ENCODE data around the gene GID8. TPM values are rescaled to one million over a fixed set of nuclear protein-coding genes. Genes with fewer than 3 reads are reported as not detected.

The GID8 gene
- total and polyA plus RNA-seq, 2 of the 13 experiments (the other 11 are each of a cell fraction or from before 2014, with no cell fraction given), result 39.6 to 59.8 TPM

DNA sequence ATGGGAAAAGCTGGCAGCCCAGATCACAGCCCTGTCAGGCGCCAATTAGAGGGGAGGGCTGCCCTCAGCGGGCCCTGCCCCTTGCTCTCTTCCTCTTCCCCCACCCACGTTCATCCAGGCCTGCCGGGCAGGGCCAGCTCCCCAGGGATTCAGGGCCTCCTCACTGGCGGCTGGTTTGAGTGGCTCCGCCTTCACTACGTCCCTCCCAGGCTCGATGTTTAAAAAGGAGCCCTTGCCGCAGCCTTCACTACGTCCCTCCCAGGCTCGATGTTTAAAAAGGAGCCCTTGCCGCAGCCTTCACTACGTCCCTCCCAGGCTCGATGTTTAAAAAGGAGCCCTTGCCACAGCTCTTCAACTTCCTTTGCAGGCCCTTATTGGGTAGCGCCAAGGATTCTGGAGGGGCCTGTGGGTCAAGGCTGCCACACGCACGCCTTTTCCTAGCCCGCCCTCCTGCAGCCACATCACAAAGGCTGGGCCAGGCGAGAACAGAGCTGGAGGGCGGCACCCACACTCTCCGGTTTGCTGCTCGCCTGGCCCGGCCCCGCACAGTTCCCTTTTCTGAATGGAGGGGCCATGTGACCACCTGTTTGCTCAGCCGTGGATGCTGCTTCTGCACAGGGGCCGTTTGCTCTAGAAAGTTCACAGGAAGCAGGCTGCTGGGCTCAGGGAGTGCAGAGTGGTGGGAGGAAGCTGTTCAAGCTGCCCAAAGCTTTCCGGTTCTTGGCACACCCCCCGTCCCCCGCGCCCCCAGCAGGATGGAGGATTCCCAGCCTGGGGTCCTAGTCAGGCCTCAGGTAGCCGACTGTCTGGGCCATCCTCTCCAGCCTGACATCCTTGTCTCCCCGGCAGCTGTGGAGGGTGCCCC lies 16.1 kb downstream of the GID8 start (continued):
- TF ChIP-seq, protein P1, sequence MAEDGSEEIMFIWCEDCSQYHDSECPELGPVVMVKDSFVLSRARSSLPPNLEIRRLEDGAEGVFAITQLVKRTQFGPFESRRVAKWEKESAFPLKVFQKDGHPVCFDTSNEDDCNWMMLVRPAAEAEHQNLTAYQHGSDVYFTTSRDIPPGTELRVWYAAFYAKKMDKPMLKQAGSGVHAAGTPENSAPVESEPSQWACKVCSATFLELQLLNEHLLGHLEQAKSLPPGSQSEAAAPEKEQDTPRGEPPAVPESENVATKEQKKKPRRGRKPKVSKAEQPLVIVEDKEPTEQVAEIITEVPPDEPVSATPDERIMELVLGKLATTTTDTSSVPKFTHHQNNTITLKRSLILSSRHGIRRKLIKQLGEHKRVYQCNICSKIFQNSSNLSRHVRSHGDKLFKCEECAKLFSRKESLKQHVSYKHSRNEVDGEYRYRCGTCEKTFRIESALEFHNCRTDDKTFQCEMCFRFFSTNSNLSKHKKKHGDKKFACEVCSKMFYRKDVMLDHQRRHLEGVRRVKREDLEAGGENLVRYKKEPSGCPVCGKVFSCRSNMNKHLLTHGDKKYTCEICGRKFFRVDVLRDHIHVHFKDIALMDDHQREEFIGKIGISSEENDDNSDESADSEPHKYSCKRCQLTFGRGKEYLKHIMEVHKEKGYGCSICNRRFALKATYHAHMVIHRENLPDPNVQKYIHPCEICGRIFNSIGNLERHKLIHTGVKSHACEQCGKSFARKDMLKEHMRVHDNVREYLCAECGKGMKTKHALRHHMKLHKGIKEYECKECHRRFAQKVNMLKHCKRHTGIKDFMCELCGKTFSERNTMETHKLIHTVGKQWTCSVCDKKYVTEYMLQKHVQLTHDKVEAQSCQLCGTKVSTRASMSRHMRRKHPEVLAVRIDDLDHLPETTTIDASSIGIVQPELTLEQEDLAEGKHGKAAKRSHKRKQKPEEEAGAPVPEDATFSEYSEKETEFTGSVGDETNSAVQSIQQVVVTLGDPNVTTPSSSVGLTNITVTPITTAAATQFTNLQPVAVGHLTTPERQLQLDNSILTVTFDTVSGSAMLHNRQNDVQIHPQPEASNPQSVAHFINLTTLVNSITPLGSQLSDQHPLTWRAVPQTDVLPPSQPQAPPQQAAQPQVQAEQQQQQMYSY (CRISPR knock-in tag; IDR thresholded peaks at IDR 0.05), result peak; percentile 22; the same call in 1 of the 2 replicates
- TF ChIP-seq, protein P2, sequence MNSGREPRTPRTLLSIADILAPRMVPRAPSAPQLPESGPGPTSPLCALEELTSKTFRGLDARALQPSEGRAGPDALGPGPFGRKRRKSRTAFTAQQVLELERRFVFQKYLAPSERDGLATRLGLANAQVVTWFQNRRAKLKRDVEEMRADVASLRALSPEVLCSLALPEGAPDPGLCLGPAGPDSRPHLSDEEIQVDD (CRISPR knock-in tag; IDR thresholded peaks at IDR 0.05; ENCODE audit: borderline replicate concordance), result peak; percentile 81; the same call in 1 of the 2 replicates
- TF ChIP-seq TCF7L2 (IDR thresholded peaks at IDR 0.05; ENCODE audit: low read depth, low read length) (no peak), BRCA1 (CRISPR knock-in tag; IDR thresholded peaks at IDR 0.05) (peak; percentile 96), ZNF547 (CRISPR knock-in tag; IDR thresholded peaks at IDR 0.05) (peak; percentile 92), NBN (conservative IDR thresholded peaks at IDR 0.05) (no peak), ZFP36L1 (CRISPR knock-in tag; IDR thresholded peaks at IDR 0.05) (0 out of 2 replicates have a peak, but pooled peaks have one; percentile 75), HOXD1 (CRISPR knock-in tag; IDR thresholded peaks at IDR 0.05) (peak; percentile 96), ZNF235 (CRISPR knock-in tag; IDR thresholded peaks at IDR 0.05; ENCODE audit: borderline replicate concordance) (0 out of 2 replicates have a peak, but pooled peaks have one; percentile 6), RELA (CRISPR knock-in tag; IDR thresholded peaks at IDR 0.05) (peak; percentile 18; the same call in 1 of the 2 replicates), ZNF24 (IDR thresholded peaks at IDR 0.05) (no peak), ZNF652 (CRISPR knock-in tag; IDR thresholded peaks at IDR 0.05; ENCODE audit: borderline replicate concordance, low read depth) (no peak; the same call in none of the 2 replicates), ZNF292 (CRISPR knock-in tag; IDR thresholded peaks at IDR 0.05; ENCODE audit: borderline replicate concordance, low read depth) (peak; percentile 79; the same call in 1 of the 2 replicates)
- TF ChIP-seq, protein P3, sequence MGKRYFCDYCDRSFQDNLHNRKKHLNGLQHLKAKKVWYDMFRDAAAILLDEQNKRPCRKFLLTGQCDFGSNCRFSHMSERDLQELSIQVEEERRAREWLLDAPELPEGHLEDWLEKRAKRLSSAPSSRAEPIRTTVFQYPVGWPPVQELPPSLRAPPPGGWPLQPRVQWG (CRISPR knock-in tag; IDR thresholded peaks at IDR 0.05; ENCODE audit: borderline replicate concordance, low read depth), result 0 out of 2 replicates have a peak, but pooled peaks have one; percentile 31
- TF ChIP-seq, protein P4, sequence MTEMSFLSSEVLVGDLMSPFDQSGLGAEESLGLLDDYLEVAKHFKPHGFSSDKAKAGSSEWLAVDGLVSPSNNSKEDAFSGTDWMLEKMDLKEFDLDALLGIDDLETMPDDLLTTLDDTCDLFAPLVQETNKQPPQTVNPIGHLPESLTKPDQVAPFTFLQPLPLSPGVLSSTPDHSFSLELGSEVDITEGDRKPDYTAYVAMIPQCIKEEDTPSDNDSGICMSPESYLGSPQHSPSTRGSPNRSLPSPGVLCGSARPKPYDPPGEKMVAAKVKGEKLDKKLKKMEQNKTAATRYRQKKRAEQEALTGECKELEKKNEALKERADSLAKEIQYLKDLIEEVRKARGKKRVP (CRISPR knock-in tag; IDR thresholded peaks at IDR 0.05), result peak in 1 of 2 experiments; percentile 72; a peak in 1 of 4 replicates
- TF ChIP-seq, protein P5, sequence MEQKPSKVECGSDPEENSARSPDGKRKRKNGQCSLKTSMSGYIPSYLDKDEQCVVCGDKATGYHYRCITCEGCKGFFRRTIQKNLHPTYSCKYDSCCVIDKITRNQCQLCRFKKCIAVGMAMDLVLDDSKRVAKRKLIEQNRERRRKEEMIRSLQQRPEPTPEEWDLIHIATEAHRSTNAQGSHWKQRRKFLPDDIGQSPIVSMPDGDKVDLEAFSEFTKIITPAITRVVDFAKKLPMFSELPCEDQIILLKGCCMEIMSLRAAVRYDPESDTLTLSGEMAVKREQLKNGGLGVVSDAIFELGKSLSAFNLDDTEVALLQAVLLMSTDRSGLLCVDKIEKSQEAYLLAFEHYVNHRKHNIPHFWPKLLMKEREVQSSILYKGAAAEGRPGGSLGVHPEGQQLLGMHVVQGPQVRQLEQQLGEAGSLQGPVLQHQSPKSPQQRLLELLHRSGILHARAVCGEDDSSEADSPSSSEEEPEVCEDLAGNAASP (CRISPR knock-in tag; IDR thresholded peaks at IDR 0.05; ENCODE audit: borderline replicate concordance), result peak; percentile 75; the same call in 1 of the 2 replicates
- TF ChIP-seq, protein P6, sequence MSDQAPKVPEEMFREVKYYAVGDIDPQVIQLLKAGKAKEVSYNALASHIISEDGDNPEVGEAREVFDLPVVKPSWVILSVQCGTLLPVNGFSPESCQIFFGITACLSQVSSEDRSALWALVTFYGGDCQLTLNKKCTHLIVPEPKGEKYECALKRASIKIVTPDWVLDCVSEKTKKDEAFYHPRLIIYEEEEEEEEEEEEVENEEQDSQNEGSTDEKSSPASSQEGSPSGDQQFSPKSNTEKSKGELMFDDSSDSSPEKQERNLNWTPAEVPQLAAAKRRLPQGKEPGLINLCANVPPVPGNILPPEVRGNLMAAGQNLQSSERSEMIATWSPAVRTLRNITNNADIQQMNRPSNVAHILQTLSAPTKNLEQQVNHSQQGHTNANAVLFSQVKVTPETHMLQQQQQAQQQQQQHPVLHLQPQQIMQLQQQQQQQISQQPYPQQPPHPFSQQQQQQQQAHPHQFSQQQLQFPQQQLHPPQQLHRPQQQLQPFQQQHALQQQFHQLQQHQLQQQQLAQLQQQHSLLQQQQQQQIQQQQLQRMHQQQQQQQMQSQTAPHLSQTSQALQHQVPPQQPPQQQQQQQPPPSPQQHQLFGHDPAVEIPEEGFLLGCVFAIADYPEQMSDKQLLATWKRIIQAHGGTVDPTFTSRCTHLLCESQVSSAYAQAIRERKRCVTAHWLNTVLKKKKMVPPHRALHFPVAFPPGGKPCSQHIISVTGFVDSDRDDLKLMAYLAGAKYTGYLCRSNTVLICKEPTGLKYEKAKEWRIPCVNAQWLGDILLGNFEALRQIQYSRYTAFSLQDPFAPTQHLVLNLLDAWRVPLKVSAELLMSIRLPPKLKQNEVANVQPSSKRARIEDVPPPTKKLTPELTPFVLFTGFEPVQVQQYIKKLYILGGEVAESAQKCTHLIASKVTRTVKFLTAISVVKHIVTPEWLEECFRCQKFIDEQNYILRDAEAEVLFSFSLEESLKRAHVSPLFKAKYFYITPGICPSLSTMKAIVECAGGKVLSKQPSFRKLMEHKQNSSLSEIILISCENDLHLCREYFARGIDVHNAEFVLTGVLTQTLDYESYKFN (CRISPR knock-in tag; conservative IDR thresholded peaks at IDR 0.05), result peak; percentile 83
